Mesenchymal stem cell (in vitro differentiated cells and primary cell): Measurements from ENCODE around the gene TTLL8.

Source experiments
- DNase-seq: peaks from one replicate; pipeline ENCODE4 v3.0.0-alpha.2; 2013
- H2AFZ ChIP-seq: one replicate; pipeline ENCODE4 v1.6.1; 2013; ENCODE audit warnings: low read depth, mild to moderate bottlenecking, control low read depth, inconsistent platforms, low read length, moderate library complexity
- H2AK5ac ChIP-seq: 2 replicates; pipeline ENCODE4 v1.6.1; 2013; ENCODE audit warnings: low read length, moderate library complexity, mild to moderate bottlenecking, inconsistent platforms; ENCODE audit not compliant: severe bottlenecking
- H2BK120ac ChIP-seq: one replicate; pipeline ENCODE4 v1.6.1; 2013; ENCODE audit warnings: low read depth, mild to moderate bottlenecking, inconsistent platforms, low read length, moderate library complexity
- H2BK12ac ChIP-seq, 2 experiments: one replicate each; pipeline ENCODE4 v1.6.1; 2013; ENCODE audit warnings: inconsistent platforms in 2 of 2, low read length in 2 of 2, mild to moderate bottlenecking in 2 of 2, moderate library complexity in 2 of 2, control low read depth in 1 of 2
- H2BK15ac ChIP-seq: one replicate; pipeline ENCODE4 v1.6.1; 2013; ENCODE audit warnings: mild to moderate bottlenecking, low read depth, inconsistent platforms; ENCODE audit not compliant: poor library complexity, severe bottlenecking
- H2BK5ac ChIP-seq: 2 replicates; pipeline ENCODE4 v1.6.1; 2013; ENCODE audit warnings: low read depth, mild to moderate bottlenecking, low read length, control low read depth, inconsistent platforms; ENCODE audit not compliant: poor library complexity, severe bottlenecking
- H3K14ac ChIP-seq, 2 experiments: one replicate each; pipeline ENCODE4 v1.6.1; 2013; ENCODE audit warnings: inconsistent platforms in 2 of 2, low read length in 2 of 2, control low read depth in 1 of 2, mild to moderate bottlenecking in 1 of 2, moderate library complexity in 1 of 2
- H3K18ac ChIP-seq, 2 experiments: one replicate each; pipeline ENCODE4 v1.6.1; 2013; ENCODE audit warnings: inconsistent platforms in 2 of 2, low read length in 2 of 2, control low read depth in 1 of 2, low read depth in 1 of 2, mild to moderate bottlenecking in 1 of 2
- H3K23ac ChIP-seq, 2 experiments: one replicate each; pipeline ENCODE4 v1.6.1; 2013; ENCODE audit warnings: inconsistent platforms in 2 of 2, low read length in 2 of 2, mild to moderate bottlenecking in 2 of 2, moderate library complexity in 2 of 2, control low read depth in 1 of 2
- H3K27ac ChIP-seq: 2 replicates; pipeline ENCODE4 v1.5.1; 2013; ENCODE audit warnings: mild to moderate bottlenecking, moderate library complexity, low read length, control low read depth, inconsistent platforms; ENCODE audit not compliant: poor library complexity, severe bottlenecking
- H3K27me3 ChIP-seq, 2 experiments: 2 replicates each; pipeline versions ENCODE4 v1.6.1 to v1.7.0; 2013; ENCODE audit warnings: low read length in 2 of 2, mild to moderate bottlenecking in 2 of 2, moderate library complexity in 2 of 2, control low read depth in 1 of 2, inconsistent platforms in 1 of 2; ENCODE audit not compliant: control insufficient read depth in 1 of 2, insufficient read depth in 1 of 2
- H3K36me3 ChIP-seq, 2 experiments: 2 replicates each; pipeline versions ENCODE4 v1.6.1 to v1.7.0; 2013; ENCODE audit warnings: low read length in 2 of 2, control low read depth in 1 of 2, inconsistent platforms in 1 of 2, low read depth in 1 of 2, mild to moderate bottlenecking in 1 of 2; ENCODE audit not compliant: insufficient read depth in 2 of 2, control insufficient read depth in 1 of 2
- H3K4ac ChIP-seq, 2 experiments: one replicate each; pipeline ENCODE4 v1.6.1; 2013; ENCODE audit warnings: inconsistent platforms in 2 of 2, low read length in 2 of 2, mild to moderate bottlenecking in 2 of 2, moderate library complexity in 2 of 2, control low read depth in 1 of 2, low read depth in 1 of 2
- H3K4me1 ChIP-seq: 2 replicates; pipeline ENCODE4 v1.6.1; 2013; ENCODE audit warnings: low read depth, low read length, control low read depth; ENCODE audit not compliant: control insufficient read depth, insufficient read depth
- H3K4me2 ChIP-seq: 2 replicates; pipeline ENCODE4 v1.6.1; 2013; ENCODE audit warnings: low read length, mild to moderate bottlenecking, inconsistent platforms; ENCODE audit not compliant: poor library complexity, severe bottlenecking
- H3K4me3 ChIP-seq, 2 experiments: 2 replicates each; pipeline versions ENCODE4 v1.5.1 to v1.7.0; 2013; ENCODE audit warnings: low read length in 2 of 2, mild to moderate bottlenecking in 2 of 2, control low read depth in 1 of 2, low read depth in 1 of 2; ENCODE audit not compliant: insufficient read depth in 1 of 2
- H3K79me1 ChIP-seq: replicated peaks from 2 replicates; pipeline ENCODE4 v1.6.1; 2013; ENCODE audit warnings: mild to moderate bottlenecking, control low read depth, low read length, inconsistent platforms; ENCODE audit not compliant: poor library complexity, severe bottlenecking
- H3K9ac ChIP-seq: 2 replicates; pipeline ENCODE4 v1.7.0; 2013; ENCODE audit warnings: mild to moderate bottlenecking, low read length, moderate library complexity
- H3K9me3 ChIP-seq: 2 replicates; pipeline ENCODE4 v1.7.0; 2013; ENCODE audit warnings: mild to moderate bottlenecking, low read length; ENCODE audit not compliant: control insufficient read depth
- H4K8ac ChIP-seq: one replicate; pipeline ENCODE4 v1.6.1; 2013; ENCODE audit warnings: inconsistent platforms, mild to moderate bottlenecking, low read length, moderate library complexity
- H4K91ac ChIP-seq: one replicate; pipeline ENCODE4 v1.6.1; 2013; ENCODE audit warnings: mild to moderate bottlenecking, low read length, inconsistent platforms
- WGBS: methylation state at CpG from one replicate; pipeline ENCODE4 v1.1.7; 2013; ENCODE audit warnings: mixed read lengths; 5-methylcytosine and 5-hydroxymethylcytosine counted together

TTLL8 gene

DNA sequence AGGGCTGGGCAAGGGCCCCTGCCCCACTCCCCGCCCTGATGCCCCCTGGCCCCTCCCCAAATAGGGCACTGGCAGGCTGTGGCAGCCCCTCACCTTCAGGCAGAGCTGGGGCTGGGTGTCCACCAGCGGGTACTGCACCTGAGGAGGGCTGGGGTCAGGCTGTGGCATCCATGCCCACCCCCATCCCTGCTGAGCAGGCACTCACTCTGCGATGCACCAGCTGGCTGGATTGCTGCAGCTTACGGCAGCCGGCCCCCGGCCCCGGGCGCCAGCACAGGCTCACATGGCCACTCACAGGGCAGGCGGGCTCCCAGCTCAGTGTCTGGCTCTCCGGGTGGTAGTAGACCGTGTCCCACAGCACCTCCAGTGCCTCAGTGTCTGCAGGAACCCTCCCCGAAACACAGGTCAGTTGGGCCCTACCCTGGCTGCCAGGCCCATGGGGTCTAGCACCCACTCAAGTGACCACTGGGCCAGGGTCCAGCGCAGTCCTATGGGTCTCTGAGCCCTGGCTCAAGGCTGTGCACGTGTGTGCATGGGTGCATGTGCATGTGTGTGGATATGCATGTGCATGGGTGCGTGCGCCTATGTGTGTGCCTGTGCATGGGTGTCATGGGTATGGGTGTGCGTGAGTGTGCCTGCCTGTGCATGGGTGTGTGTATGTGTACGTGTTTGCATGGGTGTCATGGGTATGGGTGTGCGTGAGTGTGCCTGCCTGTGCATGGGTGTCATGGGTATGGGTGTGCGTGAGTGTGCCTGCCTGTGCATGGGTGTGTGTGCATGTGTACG, 60.0 kb downstream of the TTLL8 start:
- H3K27ac ChIP-seq, result no peak overlapping the region
- H3K4me1 ChIP-seq, result peaks cover 15% of the 10 kb centered on the region
- no peak overlapping the region for H2BK12ac ChIP-seq
- H4K91ac ChIP-seq, result peak overlapping the region; percentile 35
- no peak overlapping the region for H3K4ac ChIP-seq
- H2AK5ac ChIP-seq, result no peak overlapping the region
- no peak overlapping the region for H4K8ac ChIP-seq
- 88% methylated on average over 20 of the region's 21 CpGs for WGBS
- H3K4me3 ChIP-seq, result peak overlapping the region in 1 of 2 experiments; percentile 34
- no peaks in the 10 kb centered on the region for H3K79me1 ChIP-seq
- H3K4me2 ChIP-seq, result no peak overlapping the region
- H2BK120ac ChIP-seq, result no peak overlapping the region
- H3K9me3 ChIP-seq, result no peaks in the 10 kb centered on the region
- no peak overlapping the region for H3K9ac ChIP-seq
- DNase-seq, result no peak
- no peak overlapping the region for H3K18ac ChIP-seq
- H2BK15ac ChIP-seq, result no peak overlapping the region
- no peak overlapping the region for H2BK5ac ChIP-seq
- H3K23ac ChIP-seq, result no peak overlapping the region
- no peak overlapping the region for H2AFZ ChIP-seq
- peak overlapping the region in 1 of 2 experiments; percentile 71 for H3K14ac ChIP-seq
- H3K27me3 ChIP-seq, result peaks cover 13 to 41% of the 10 kb centered on the region in 2 experiments
- no peaks in the 10 kb centered on the region for H3K36me3 ChIP-seq

GRCh38 chr22:49997251-49997599, 60.9 kb downstream of the TTLL8 start:
- no peak for DNase-seq
- 89% methylated on average over 7 of the region's 12 CpGs for WGBS
- no peaks in the 10 kb centered on the region for H3K36me3 ChIP-seq
- no peak overlapping the region for H2BK12ac ChIP-seq
- H2BK15ac ChIP-seq, result no peak overlapping the region
- peaks cover under 1% of the 10 kb centered on the region for H3K9me3 ChIP-seq
- no peak overlapping the region for H2BK120ac ChIP-seq
- no peak overlapping the region for H2BK5ac ChIP-seq
- H3K18ac ChIP-seq, result no peak overlapping the region
- H3K4me3 ChIP-seq, result no peak overlapping the region
- H4K8ac ChIP-seq, result no peak overlapping the region
- H3K23ac ChIP-seq, result no peak overlapping the region
- H2AFZ ChIP-seq, result no peak overlapping the region
- H3K4me2 ChIP-seq, result no peak overlapping the region
- no peak overlapping the region for H3K9ac ChIP-seq
- no peak overlapping the region for H3K14ac ChIP-seq
- H2AK5ac ChIP-seq, result no peak overlapping the region
- no peak overlapping the region for H4K91ac ChIP-seq
- H3K79me1 ChIP-seq, result no peaks in the 10 kb centered on the region
- H3K4ac ChIP-seq, result no peak overlapping the region
- peaks cover 15% of the 10 kb centered on the region for H3K4me1 ChIP-seq
- H3K27me3 ChIP-seq, result peaks cover 13 to 35% of the 10 kb centered on the region in 2 experiments
- no peak overlapping the region for H3K27ac ChIP-seq

DNA sequence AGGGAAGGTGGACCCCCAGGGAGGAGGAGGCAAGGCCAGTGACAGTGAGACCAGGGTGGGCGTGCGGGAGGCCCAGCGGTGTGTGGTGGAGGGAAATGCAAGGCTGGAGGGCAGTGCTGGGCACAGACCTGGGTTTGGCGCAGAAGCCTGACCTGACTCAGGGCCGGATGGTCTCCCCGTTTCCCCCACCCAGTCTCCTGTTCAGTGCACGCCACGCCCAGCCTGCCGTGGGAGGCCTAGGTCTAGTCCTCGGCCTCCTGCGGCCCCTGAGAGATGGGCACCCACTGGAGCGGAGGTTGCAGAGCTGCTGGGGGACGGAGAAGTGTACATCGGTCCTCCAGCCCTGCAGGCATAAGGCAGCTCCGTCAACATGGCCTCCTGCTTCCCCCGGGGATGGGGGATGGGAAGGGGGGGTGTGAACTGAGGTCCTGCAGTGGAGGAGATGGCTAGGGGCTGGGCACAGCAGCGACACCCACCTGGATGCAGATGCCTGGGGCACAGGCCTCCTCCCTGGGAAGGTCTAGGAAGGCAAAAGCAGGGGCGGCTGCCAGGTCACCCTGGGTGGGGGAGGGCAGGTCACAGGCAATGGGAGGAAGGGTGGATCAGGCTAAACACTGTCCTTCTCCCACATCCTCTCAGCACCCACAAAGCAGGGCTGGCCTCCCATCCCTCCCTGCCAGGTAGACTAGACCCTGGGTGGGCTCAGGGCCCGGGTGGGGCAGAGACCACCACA, 61.4 kb downstream of the TTLL8 start:
- Histone ChIP-seq H2BK5ac (no peak overlapping the region), H2AFZ (no peak overlapping the region), H2BK120ac (no peak overlapping the region), H2AK5ac (no peak overlapping the region), H3K36me3 (no peaks in the 10 kb centered on the region), H4K8ac (no peak overlapping the region), H3K9me3 (peaks cover 6% of the 10 kb centered on the region), H3K4me2 (no peak overlapping the region), H3K14ac (no peak overlapping the region), H3K27ac (no peak overlapping the region), H2BK12ac (no peak overlapping the region), H3K27me3 (peaks cover 13 to 31% of the 10 kb centered on the region in 2 experiments), H2BK15ac (no peak overlapping the region), H3K4ac (no peak overlapping the region), H3K4me3 (no peak overlapping the region), H3K9ac (no peak overlapping the region), H3K23ac (no peak overlapping the region), H3K18ac (no peak overlapping the region), H3K4me1 (peaks cover 14% of the 10 kb centered on the region), H4K91ac (peak overlapping the region; percentile 14), H3K79me1 (no peaks in the 10 kb centered on the region)
- DNase-seq, result no peak
- 90% methylated on average over 18 of the region's 19 CpGs for WGBS

GRCh38 chr22:49996119-49996517, 62.0 kb downstream of the TTLL8 start:
- 78% methylated on average over 4 of the region's 4 CpGs for WGBS
- DNase-seq, result no peak
- Histone ChIP-seq H2AK5ac (no peak overlapping the region), H3K36me3 (no peaks in the 10 kb centered on the region), H3K14ac (no peak overlapping the region), H3K4me1 (peaks cover 13% of the 10 kb centered on the region), H4K91ac (no peak overlapping the region), H2BK12ac (no peak overlapping the region), H2BK5ac (no peak overlapping the region), H3K9me3 (peaks cover 12% of the 10 kb centered on the region), H2AFZ (no peak overlapping the region), H3K4ac (no peak overlapping the region), H2BK15ac (peak overlapping the region; percentile 55), H3K9ac (no peak overlapping the region), H3K4me3 (no peak overlapping the region), H3K27me3 (peaks cover 13 to 27% of the 10 kb centered on the region in 2 experiments), H3K79me1 (no peaks in the 10 kb centered on the region), H4K8ac (no peak overlapping the region), H2BK120ac (no peak overlapping the region), H3K18ac (no peak overlapping the region), H3K4me2 (no peak overlapping the region), H3K27ac (no peak overlapping the region), H3K23ac (no peak overlapping the region)
